ENCODE data around the gene RPS6KA2.
"Not testable (repeated sequence)": the region's sequence is repeated elsewhere in the genome, so short reads cannot be mapped to it uniquely, and the experiment has no call there.

Gene RPS6KA2

GRCh38 chr6:166387642-166388289 is 239.3 kb downstream of the RPS6KA2 start:
- DNase-seq (ENCODE audit: low read depth), result no peak
- no peak for TF ChIP-seq CTCF (conservative IDR thresholded peaks at IDR 0.05; ENCODE audit: control insufficient read depth, insufficient read depth, low read depth, low read length)
- H3K4me3 ChIP-seq (ENCODE audit: control insufficient read depth, low read depth, low read length), result no peak overlapping the region

GRCh38 chr6:166387098-166387497 is 240.0 kb downstream of the RPS6KA2 start:
- H3K4me3 ChIP-seq (ENCODE audit: control insufficient read depth, low read depth, low read length); DNase-seq (ENCODE audit: low read depth): not testable (repeated sequence)

GRCh38 chr6:166386111-166386510 is 240.9 kb downstream of the RPS6KA2 start:
- no peak for TF ChIP-seq CTCF (conservative IDR thresholded peaks at IDR 0.05; ENCODE audit: control insufficient read depth, insufficient read depth, low read depth, low read length)
- no peak overlapping the region for H3K4me3 ChIP-seq (ENCODE audit: control insufficient read depth, low read depth, low read length)
- DNase-seq (ENCODE audit: low read depth), result no peak

- not testable (repeated sequence) for DNase-seq (ENCODE audit: low read depth)
- H3K4me3 ChIP-seq (ENCODE audit: control insufficient read depth, low read depth, low read length), result peak overlapping the region; percentile 58
Measured at GRCh38 chr6:166383802-166384363, 243.2 kb downstream of the RPS6KA2 start.

GRCh38 chr6:166382933-166383801 is 243.9 kb downstream of the RPS6KA2 start, which contains the start of gene MPC1:
TSS of gene MPC1 (minus strand) at chr6:166382940. CDS start at chr6:166382876, 64 bp downstream.
- peak; percentile 91 for DNase-seq (ENCODE audit: low read depth)
- no peak for TF ChIP-seq CTCF (conservative IDR thresholded peaks at IDR 0.05; ENCODE audit: control insufficient read depth, insufficient read depth, low read depth, low read length)
- H3K4me3 ChIP-seq (ENCODE audit: control insufficient read depth, low read depth, low read length), result peak within 1 kb of the TSS; percentile 82

GRCh38 chr6:166382500-166382932 is 244.5 kb downstream of the RPS6KA2 start:
- DNase-seq (ENCODE audit: low read depth), result no peak
- peak overlapping the region; percentile 82 for H3K4me3 ChIP-seq (ENCODE audit: control insufficient read depth, low read depth, low read length)
- TF ChIP-seq CTCF (conservative IDR thresholded peaks at IDR 0.05; ENCODE audit: control insufficient read depth, insufficient read depth, low read depth, low read length), result no peak

- peak; percentile 51 for DNase-seq (ENCODE audit: low read depth)
- H3K4me3 ChIP-seq (ENCODE audit: control insufficient read depth, low read depth, low read length), result peak overlapping the region; percentile 82
- TF ChIP-seq CTCF (conservative IDR thresholded peaks at IDR 0.05; ENCODE audit: control insufficient read depth, insufficient read depth, low read depth, low read length), result no peak
Measured at GRCh38 chr6:166381733-166382499, 245.1 kb downstream of the RPS6KA2 start.

Measured in fibroblast of mammary gland (primary cell).